OCI-LY1 (cell line): ENCODE results near the gene FANCD2.
"Not testable (repeated sequence)": the region's sequence is repeated elsewhere in the genome, so short reads cannot be mapped to it uniquely, and the experiment has no call there.

Experiments used
- EZH2 ChIP-seq: fragments of 200-600 bp; sonication (generic), shearing (Covaris generic); IDR thresholded peaks from 2 replicates; pipeline ENCODE4 v1.8.0; 2017; ENCODE audit warnings: borderline replicate concordance, mixed run types, mild to moderate bottlenecking, antibody characterized with exemption, low read length, moderate library complexity, mixed read lengths
- TF ChIP-seq, protein P1 (sequence below): fragments of 200-600 bp; sonication (generic), shearing (Covaris generic); IDR thresholded peaks from 2 replicates; pipeline ENCODE4 v1.5.1; 2017; ENCODE audit warnings: mild to moderate bottlenecking, antibody characterized with exemption, low read length, moderate library complexity, mixed read lengths

- TF ChIP-seq, protein P1, sequence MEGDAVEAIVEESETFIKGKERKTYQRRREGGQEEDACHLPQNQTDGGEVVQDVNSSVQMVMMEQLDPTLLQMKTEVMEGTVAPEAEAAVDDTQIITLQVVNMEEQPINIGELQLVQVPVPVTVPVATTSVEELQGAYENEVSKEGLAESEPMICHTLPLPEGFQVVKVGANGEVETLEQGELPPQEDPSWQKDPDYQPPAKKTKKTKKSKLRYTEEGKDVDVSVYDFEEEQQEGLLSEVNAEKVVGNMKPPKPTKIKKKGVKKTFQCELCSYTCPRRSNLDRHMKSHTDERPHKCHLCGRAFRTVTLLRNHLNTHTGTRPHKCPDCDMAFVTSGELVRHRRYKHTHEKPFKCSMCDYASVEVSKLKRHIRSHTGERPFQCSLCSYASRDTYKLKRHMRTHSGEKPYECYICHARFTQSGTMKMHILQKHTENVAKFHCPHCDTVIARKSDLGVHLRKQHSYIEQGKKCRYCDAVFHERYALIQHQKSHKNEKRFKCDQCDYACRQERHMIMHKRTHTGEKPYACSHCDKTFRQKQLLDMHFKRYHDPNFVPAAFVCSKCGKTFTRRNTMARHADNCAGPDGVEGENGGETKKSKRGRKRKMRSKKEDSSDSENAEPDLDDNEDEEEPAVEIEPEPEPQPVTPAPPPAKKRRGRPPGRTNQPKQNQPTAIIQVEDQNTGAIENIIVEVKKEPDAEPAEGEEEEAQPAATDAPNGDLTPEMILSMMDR: not testable (repeated sequence)
- TF ChIP-seq EZH2: not testable (repeated sequence)
Measured at GRCh38 chr3:10053054-10053453, 26.8 kb downstream of the FANCD2 start.
